Measurements from ENCODE around the gene LCP1. TPM values are rescaled to one million over a fixed set of nuclear protein-coding genes. Genes with fewer than 3 reads are reported as not detected.
A peak's percentile ranks its signal among the peaks of the same experiment; 100 is the strongest.

Gene LCP1
- total RNA-seq, 1 experiment from 2014 or later, result 54.6 TPM

GRCh38 chr13:46211483-46212351 lies 29.7 kb upstream of the LCP1 start, which contains the start of gene LRRC63:
TSS of gene LRRC63 (plus strand) at chr13:46211928. CDS start at chr13:46213035, 1,107 bp downstream.
- DNase-seq, result peak; percentile 84
- intact Hi-C loops (cut with micrococcal nuclease; ENCODE audit: unreplicated experiment), result no loop called here
- no TSS peak for BruUV-seq (replicated peaks)
- peak within 1 kb of the TSS; percentile 82 for H3K4me3 Mint-ChIP-seq (ENCODE audit: low read depth, unreplicated experiment)
- H3K27ac Mint-ChIP-seq (ENCODE audit: unreplicated experiment), result peak within 1 kb of the TSS; percentile 78
- peaks cover 2% of the 10 kb centered on the region for H3K9me3 Mint-ChIP-seq (ENCODE audit: low read depth, unreplicated experiment)
- peaks cover 25% of the 10 kb centered on the region for H3K4me1 Mint-ChIP-seq (ENCODE audit: low read depth, unreplicated experiment)
- H3K27me3 Mint-ChIP-seq (ENCODE audit: unreplicated experiment), result no peaks in the 10 kb centered on the region
- TF ChIP-seq, protein P1, sequence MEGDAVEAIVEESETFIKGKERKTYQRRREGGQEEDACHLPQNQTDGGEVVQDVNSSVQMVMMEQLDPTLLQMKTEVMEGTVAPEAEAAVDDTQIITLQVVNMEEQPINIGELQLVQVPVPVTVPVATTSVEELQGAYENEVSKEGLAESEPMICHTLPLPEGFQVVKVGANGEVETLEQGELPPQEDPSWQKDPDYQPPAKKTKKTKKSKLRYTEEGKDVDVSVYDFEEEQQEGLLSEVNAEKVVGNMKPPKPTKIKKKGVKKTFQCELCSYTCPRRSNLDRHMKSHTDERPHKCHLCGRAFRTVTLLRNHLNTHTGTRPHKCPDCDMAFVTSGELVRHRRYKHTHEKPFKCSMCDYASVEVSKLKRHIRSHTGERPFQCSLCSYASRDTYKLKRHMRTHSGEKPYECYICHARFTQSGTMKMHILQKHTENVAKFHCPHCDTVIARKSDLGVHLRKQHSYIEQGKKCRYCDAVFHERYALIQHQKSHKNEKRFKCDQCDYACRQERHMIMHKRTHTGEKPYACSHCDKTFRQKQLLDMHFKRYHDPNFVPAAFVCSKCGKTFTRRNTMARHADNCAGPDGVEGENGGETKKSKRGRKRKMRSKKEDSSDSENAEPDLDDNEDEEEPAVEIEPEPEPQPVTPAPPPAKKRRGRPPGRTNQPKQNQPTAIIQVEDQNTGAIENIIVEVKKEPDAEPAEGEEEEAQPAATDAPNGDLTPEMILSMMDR (IDR thresholded peaks at IDR 0.05; ENCODE audit: unreplicated experiment), result no peak
- H3K36me3 Mint-ChIP-seq (ENCODE audit: insufficient read depth, unreplicated experiment), result peaks cover 12% of the 10 kb centered on the region
- CTCF ChIA-PET, result no interaction called here

GRCh38 chr13:46211116-46211482 lies 29.1 kb upstream of the LCP1 start:
- H3K27me3 Mint-ChIP-seq (ENCODE audit: unreplicated experiment), result no peaks in the 10 kb centered on the region
- H3K36me3 Mint-ChIP-seq (ENCODE audit: insufficient read depth, unreplicated experiment), result peaks cover 12% of the 10 kb centered on the region
- H3K9me3 Mint-ChIP-seq (ENCODE audit: low read depth, unreplicated experiment), result peaks cover under 1% of the 10 kb centered on the region
- TF ChIP-seq, protein P1 (IDR thresholded peaks at IDR 0.05; ENCODE audit: unreplicated experiment), result no peak
- DNase-seq, result no peak
- CTCF ChIA-PET, result no interaction called here
- intact Hi-C loops (cut with micrococcal nuclease; ENCODE audit: unreplicated experiment), result no loop called here
- BruUV-seq (replicated peaks), result TSS peak; percentile 58
- peaks cover 31% of the 10 kb centered on the region for H3K4me1 Mint-ChIP-seq (ENCODE audit: low read depth, unreplicated experiment)
- H3K27ac Mint-ChIP-seq (ENCODE audit: unreplicated experiment), result peak overlapping the region; percentile 78
- H3K4me3 Mint-ChIP-seq (ENCODE audit: low read depth, unreplicated experiment), result peak overlapping the region; percentile 82

- Mint-ChIP-seq H3K4me1 (ENCODE audit: low read depth, unreplicated experiment) (peaks cover 35% of the 10 kb centered on the region), H3K27me3 (ENCODE audit: unreplicated experiment) (no peaks in the 10 kb centered on the region), H3K36me3 (ENCODE audit: insufficient read depth, unreplicated experiment) (peaks cover 12% of the 10 kb centered on the region), H3K4me3 (ENCODE audit: low read depth, unreplicated experiment) (peak overlapping the region; percentile 82), H3K27ac (ENCODE audit: unreplicated experiment) (peak overlapping the region; percentile 78), H3K9me3 (ENCODE audit: low read depth, unreplicated experiment) (no peaks in the 10 kb centered on the region)
- CTCF ChIA-PET, result no interaction called here
- no peak for DNase-seq
- intact Hi-C loops (cut with micrococcal nuclease; ENCODE audit: unreplicated experiment), result no loop called here
- no TSS peak for BruUV-seq (replicated peaks)
- TF ChIP-seq, protein P1 (IDR thresholded peaks at IDR 0.05; ENCODE audit: unreplicated experiment), result no peak
These were observed 28.5 kb upstream of the LCP1 start for GRCh38 chr13:46210362-46211083.

GRCh38 chr13:46207828-46208227 lies 25.9 kb upstream of the LCP1 start:
- Mint-ChIP-seq H3K27ac (ENCODE audit: unreplicated experiment) (peak overlapping the region; percentile 68), H3K9me3 (ENCODE audit: low read depth, unreplicated experiment) (no peaks in the 10 kb centered on the region), H3K36me3 (ENCODE audit: insufficient read depth, unreplicated experiment) (peaks cover 12% of the 10 kb centered on the region), H3K27me3 (ENCODE audit: unreplicated experiment) (no peaks in the 10 kb centered on the region), H3K4me3 (ENCODE audit: low read depth, unreplicated experiment) (no peak overlapping the region), H3K4me1 (ENCODE audit: low read depth, unreplicated experiment) (peaks cover 29% of the 10 kb centered on the region)
- CTCF ChIA-PET, result no interaction called here
- no TSS peak for BruUV-seq (replicated peaks)
- intact Hi-C loops (cut with micrococcal nuclease; ENCODE audit: unreplicated experiment), result loop anchor here (2.0 kb wide), 1 partner anchor 25 kb away; the partner anchor contains the start of gene LCP1
- TF ChIP-seq, protein P1 (IDR thresholded peaks at IDR 0.05; ENCODE audit: unreplicated experiment), result no peak
- peak; percentile 41 for DNase-seq
